WTC11 (cell line): ENCODE data around the gene KCNA2. TPM values are rescaled to one million over a fixed set of nuclear protein-coding genes. Genes with fewer than 3 reads are reported as not detected.

ENCODE experiments used
- ATAC-seq: fragments of 200-7000 bp; cut with Tn5 transposase; 2 replicates; pipeline ENCODE4 v1.10.0; 2021; ENCODE audit warnings: mild to moderate bottlenecking, moderate library complexity
- CTCF ChIA-PET: fragments of 300-600 bp; sonication (Branson Sonifier 250); formaldehyde crosslinking; loops from one replicate; lab custom pipeline; 2021; ENCODE audit warnings: antibody characterized with exemption; lab: Charles Lee
- POLR2A ChIA-PET: fragments of 350-600 bp; sonication (Branson Sonifier 250); formaldehyde crosslinking; loops from one replicate; lab custom pipeline; 2021; ENCODE audit warnings: antibody characterized with exemption; lab: Charles Lee
- DNase-seq: peaks from one replicate; pipeline ENCODE4 v3.0.0; 2021; ENCODE audit warnings: low spot score
- H3K27ac Mint-ChIP-seq: 2 replicates; pipeline ENCODE4 v1.8.0; 2021; ENCODE audit warnings: mixed read lengths
- H3K27me3 Mint-ChIP-seq: 2 replicates; pipeline ENCODE4 v1.8.0; 2021; ENCODE audit warnings: low read depth, mild to moderate bottlenecking, moderate library complexity, mixed read lengths
- H3K36me3 Mint-ChIP-seq: 2 replicates; pipeline ENCODE4 v1.8.0; 2021; ENCODE audit warnings: mixed read lengths
- H3K4me1 Mint-ChIP-seq: 2 replicates; pipeline ENCODE4 v1.8.0; 2022; ENCODE audit warnings: mixed read lengths
- H3K4me3 Mint-ChIP-seq: 2 replicates; pipeline ENCODE4 v1.8.0; 2021; ENCODE audit warnings: mild to moderate bottlenecking, moderate library complexity, mixed read lengths
- H3K9me3 Mint-ChIP-seq: 2 replicates; pipeline ENCODE4 v1.8.0; 2021; ENCODE audit warnings: mixed read lengths
- ELF4 ChIP-seq: sonication (generic); formaldehyde crosslinking; IDR thresholded peaks from 2 replicates; pipeline ENCODE4 v1.8.1; 2022; ENCODE audit warnings: low read depth, mild to moderate bottlenecking, moderate library complexity, missing genetic modification reagents
- EMX1 ChIP-seq: fragments of 250-450 bp; sonication (Bioruptor Pico); IDR thresholded peaks from 2 replicates; pipeline ENCODE4 v1.8.0; 2021; ENCODE audit warnings: mild to moderate bottlenecking
- ESRRA ChIP-seq: sonication (generic); formaldehyde crosslinking; IDR thresholded peaks from 2 replicates; pipeline ENCODE4 v1.8.1; 2022; ENCODE audit warnings: mild to moderate bottlenecking, missing genetic modification reagents, borderline replicate concordance
- FOXJ3 ChIP-seq: sonication (generic); formaldehyde crosslinking; IDR thresholded peaks from 2 replicates; pipeline ENCODE4 v1.9.0; 2021; ENCODE audit warnings: missing genetic modification reagents, mild to moderate bottlenecking, borderline replicate concordance
- FOXP1 ChIP-seq: sonication (generic); formaldehyde crosslinking; IDR thresholded peaks from 2 replicates; pipeline ENCODE4 v1.8.0; 2022; ENCODE audit warnings: missing genetic modification reagents, mild to moderate bottlenecking, moderate library complexity, borderline replicate concordance
- GTF2I ChIP-seq: fragments of 250-450 bp; sonication (Bioruptor Pico); conservative IDR thresholded peaks from 2 replicates; pipeline ENCODE4 v1.4.0; 2021; ENCODE audit warnings: mild to moderate bottlenecking
- NFE2L1 ChIP-seq: sonication (generic); formaldehyde crosslinking; IDR thresholded peaks from 2 replicates; pipeline ENCODE4 v1.8.1; 2023; ENCODE audit warnings: missing genetic modification reagents
- NFYB ChIP-seq: sonication (generic); formaldehyde crosslinking; conservative IDR thresholded peaks from 2 replicates; pipeline ENCODE4 v1.8.0; 2022; ENCODE audit warnings: low read depth, missing genetic modification reagents
- NR1H2 ChIP-seq: sonication (generic); formaldehyde crosslinking; IDR thresholded peaks from 2 replicates; pipeline ENCODE4 v1.9.0; 2021; ENCODE audit warnings: mild to moderate bottlenecking, moderate library complexity, missing genetic modification reagents
- SMAD4 ChIP-seq: sonication (generic); formaldehyde crosslinking; IDR thresholded peaks from 2 replicates; pipeline ENCODE4 v1.8.0; 2022; ENCODE audit warnings: mild to moderate bottlenecking, missing genetic modification reagents
- SP1 ChIP-seq: sonication (generic); formaldehyde crosslinking; conservative IDR thresholded peaks from 2 replicates; pipeline ENCODE4 v1.8.1; 2022; ENCODE audit warnings: missing genetic modification reagents
- TEAD1 ChIP-seq: sonication (generic); formaldehyde crosslinking; IDR thresholded peaks from 2 replicates; pipeline ENCODE4 v1.8.0; 2022; ENCODE audit warnings: mild to moderate bottlenecking, missing genetic modification reagents
- TEAD4 ChIP-seq: sonication (generic); formaldehyde crosslinking; IDR thresholded peaks from 2 replicates; pipeline ENCODE4 v1.8.0; 2022; ENCODE audit warnings: mild to moderate bottlenecking, missing genetic modification reagents
- ZBTB21 ChIP-seq: sonication (generic); formaldehyde crosslinking; IDR thresholded peaks from 2 replicates; pipeline ENCODE4 v1.8.1; 2023; ENCODE audit warnings: mild to moderate bottlenecking, missing genetic modification reagents, borderline replicate concordance
- ZNF317 ChIP-seq: sonication (generic); formaldehyde crosslinking; IDR thresholded peaks from 2 replicates; pipeline ENCODE4 v1.8.1; 2023; ENCODE audit warnings: low read depth, mild to moderate bottlenecking, moderate library complexity, missing genetic modification reagents, borderline replicate concordance
- total RNA-seq: library from RNA; stranded (reverse); gene quantifications from 3 replicates; pipeline ENCODE4 v1.2.3, GENCODE V29; 2021
- TF ChIP-seq, protein P1 (sequence below): sonication (generic); formaldehyde crosslinking; IDR thresholded peaks from 2 replicates; pipeline ENCODE4 v1.8.0; 2022; ENCODE audit warnings: mild to moderate bottlenecking, missing genetic modification reagents
- TF ChIP-seq, protein P2 (sequence below): sonication (generic); formaldehyde crosslinking; IDR thresholded peaks from 2 replicates; pipeline ENCODE4 v1.8.0; 2022; ENCODE audit warnings: mild to moderate bottlenecking, missing genetic modification reagents
- TF ChIP-seq, protein P3 (sequence below): sonication (generic); formaldehyde crosslinking; IDR thresholded peaks from 2 replicates; pipeline ENCODE4 v1.8.1; 2023; ENCODE audit warnings: mild to moderate bottlenecking, moderate library complexity, missing genetic modification reagents
- TF ChIP-seq, protein P4 (sequence below): fragments of 250-450 bp; sonication (Bioruptor Pico); IDR thresholded peaks from 2 replicates; pipeline ENCODE4 v2.1.2; 2022; ENCODE audit warnings: mild to moderate bottlenecking, moderate library complexity
- TF ChIP-seq, protein P5 (sequence below): sonication (generic); formaldehyde crosslinking; IDR thresholded peaks from 2 replicates; pipeline ENCODE4 v1.8.1; 2023; ENCODE audit warnings: mild to moderate bottlenecking, missing genetic modification reagents, moderate library complexity
- TF ChIP-seq, protein P6 (sequence below): sonication (generic); formaldehyde crosslinking; IDR thresholded peaks from 2 replicates; pipeline ENCODE4 v1.8.1; 2023; ENCODE audit warnings: mild to moderate bottlenecking, missing genetic modification reagents, moderate library complexity

KCNA2 gene
- total RNA-seq, 1 experiment from 2014 or later, result 0.50 TPM

DNA sequence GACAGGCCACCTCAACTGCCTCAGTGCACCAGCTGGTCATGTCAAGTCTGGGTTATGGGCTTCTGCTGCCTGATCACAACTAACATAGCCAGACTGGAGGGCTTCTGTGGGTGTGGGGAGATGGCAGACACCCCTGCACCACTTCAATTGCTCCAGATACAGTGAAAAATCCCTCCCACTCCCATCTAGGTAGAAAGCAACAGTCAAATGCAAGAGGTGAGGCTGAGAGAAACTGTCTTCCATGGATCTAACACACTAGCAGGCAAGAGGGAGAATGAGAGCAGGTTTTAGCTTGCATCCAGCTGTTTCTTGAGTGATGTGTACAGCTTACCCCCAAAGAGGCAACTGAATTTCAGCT lies 10.8 kb downstream of the KCNA2 start (continued):
- TF ChIP-seq FOXJ3, result no peak
- TF ChIP-seq, protein P1, sequence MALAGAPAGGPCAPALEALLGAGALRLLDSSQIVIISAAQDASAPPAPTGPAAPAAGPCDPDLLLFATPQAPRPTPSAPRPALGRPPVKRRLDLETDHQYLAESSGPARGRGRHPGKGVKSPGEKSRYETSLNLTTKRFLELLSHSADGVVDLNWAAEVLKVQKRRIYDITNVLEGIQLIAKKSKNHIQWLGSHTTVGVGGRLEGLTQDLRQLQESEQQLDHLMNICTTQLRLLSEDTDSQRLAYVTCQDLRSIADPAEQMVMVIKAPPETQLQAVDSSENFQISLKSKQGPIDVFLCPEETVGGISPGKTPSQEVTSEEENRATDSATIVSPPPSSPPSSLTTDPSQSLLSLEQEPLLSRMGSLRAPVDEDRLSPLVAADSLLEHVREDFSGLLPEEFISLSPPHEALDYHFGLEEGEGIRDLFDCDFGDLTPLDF (CRISPR knock-in tag), result no peak
- TF ChIP-seq, protein P2, sequence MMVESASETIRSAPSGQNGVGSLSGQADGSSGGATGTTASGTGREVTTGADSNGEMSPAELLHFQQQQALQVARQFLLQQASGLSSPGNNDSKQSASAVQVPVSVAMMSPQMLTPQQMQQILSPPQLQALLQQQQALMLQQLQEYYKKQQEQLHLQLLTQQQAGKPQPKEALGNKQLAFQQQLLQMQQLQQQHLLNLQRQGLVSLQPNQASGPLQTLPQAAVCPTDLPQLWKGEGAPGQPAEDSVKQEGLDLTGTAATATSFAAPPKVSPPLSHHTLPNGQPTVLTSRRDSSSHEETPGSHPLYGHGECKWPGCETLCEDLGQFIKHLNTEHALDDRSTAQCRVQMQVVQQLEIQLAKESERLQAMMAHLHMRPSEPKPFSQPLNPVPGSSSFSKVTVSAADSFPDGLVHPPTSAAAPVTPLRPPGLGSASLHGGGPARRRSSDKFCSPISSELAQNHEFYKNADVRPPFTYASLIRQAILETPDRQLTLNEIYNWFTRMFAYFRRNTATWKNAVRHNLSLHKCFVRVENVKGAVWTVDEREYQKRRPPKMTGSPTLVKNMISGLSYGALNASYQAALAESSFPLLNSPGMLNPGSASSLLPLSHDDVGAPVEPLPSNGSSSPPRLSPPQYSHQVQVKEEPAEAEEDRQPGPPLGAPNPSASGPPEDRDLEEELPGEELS (CRISPR knock-in tag), result no peak
- TF ChIP-seq ELF4 (CRISPR knock-in tag), result no peak
- TF ChIP-seq, all 79 proteins: peak for 0

DNA sequence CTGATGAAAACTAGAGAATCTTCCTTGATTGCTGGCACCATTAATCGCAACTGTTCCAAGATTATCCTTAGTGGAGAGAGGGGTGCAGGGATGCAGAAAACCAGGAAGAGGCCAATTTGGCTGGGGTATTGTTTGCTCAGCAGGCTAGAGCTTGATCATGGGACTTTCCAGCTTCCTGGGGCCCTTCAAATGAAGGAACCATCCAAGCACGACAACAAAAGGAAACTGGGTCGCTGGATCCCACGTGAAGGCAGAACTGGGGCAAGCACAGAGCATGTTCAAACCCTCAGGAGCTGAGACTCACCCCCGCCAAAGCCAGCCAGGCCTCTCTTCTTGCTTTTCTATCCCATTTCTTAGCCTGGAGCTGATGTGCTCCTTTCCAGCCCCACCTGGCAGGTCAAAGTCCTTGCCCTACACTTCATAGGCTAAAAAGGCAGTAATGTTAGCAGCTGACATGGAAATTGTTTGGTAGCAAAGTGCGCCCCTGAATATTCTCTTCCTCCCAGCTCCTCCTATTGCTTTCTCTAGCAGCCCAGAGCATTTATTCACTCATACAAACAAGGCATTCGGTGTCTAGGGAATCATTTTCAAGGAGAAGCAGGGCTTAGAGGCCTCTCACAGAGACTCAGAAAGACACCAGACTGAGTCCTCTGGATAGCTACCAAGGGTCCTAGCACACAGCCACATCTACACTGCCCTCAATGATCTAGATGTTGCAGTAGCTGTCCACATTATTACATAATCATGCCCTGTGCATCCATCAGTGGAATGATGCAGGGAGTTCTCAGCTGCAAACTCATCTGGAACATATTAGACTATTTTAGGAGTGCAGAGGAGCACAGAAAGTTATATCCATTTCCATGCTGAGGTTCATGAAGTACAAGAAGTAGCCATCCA lies 11.5 kb downstream of the KCNA2 start:
- DNase-seq (no peak), ATAC-seq (no peak)
- Mint-ChIP-seq H3K36me3 (no peaks in the 10 kb centered on the region), H3K4me1 (no peaks in the 10 kb centered on the region), H3K4me3 (no peak overlapping the region), H3K27me3 (peaks cover 18% of the 10 kb centered on the region), H3K9me3 (no peaks in the 10 kb centered on the region), H3K27ac (no peak overlapping the region)
- TF ChIP-seq TEAD1 (CRISPR knock-in tag), result no peak
- no peak for TF ChIP-seq EMX1
- TF ChIP-seq, protein P3, sequence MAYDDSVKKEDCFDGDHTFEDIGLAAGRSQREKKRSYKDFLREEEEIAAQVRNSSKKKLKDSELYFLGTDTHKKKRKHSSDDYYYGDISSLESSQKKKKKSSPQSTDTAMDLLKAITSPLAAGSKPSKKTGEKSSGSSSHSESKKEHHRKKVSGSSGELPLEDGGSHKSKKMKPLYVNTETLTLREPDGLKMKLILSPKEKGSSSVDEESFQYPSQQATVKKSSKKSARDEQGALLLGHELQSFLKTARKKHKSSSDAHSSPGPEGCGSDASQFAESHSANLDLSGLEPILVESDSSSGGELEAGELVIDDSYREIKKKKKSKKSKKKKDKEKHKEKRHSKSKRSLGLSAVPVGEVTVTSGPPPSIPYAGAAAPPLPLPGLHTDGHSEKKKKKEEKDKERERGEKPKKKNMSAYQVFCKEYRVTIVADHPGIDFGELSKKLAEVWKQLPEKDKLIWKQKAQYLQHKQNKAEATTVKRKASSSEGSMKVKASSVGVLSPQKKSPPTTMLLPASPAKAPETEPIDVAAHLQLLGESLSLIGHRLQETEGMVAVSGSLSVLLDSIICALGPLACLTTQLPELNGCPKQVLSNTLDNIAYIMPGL, result no peak
- no peak for TF ChIP-seq NR1H2 (CRISPR knock-in tag)
- TF ChIP-seq SP1 (CRISPR knock-in tag), result no peak
- TF ChIP-seq ZNF317, result no peak
- no peak for TF ChIP-seq ELF4 (CRISPR knock-in tag)
- no peak for TF ChIP-seq NFE2L1 (CRISPR knock-in tag)
- no peak for TF ChIP-seq GTF2I (CRISPR knock-in tag)
- TF ChIP-seq NFYB (CRISPR knock-in tag), result no peak
- TF ChIP-seq TEAD4 (CRISPR knock-in tag), result no peak
- TF ChIP-seq, protein P4, sequence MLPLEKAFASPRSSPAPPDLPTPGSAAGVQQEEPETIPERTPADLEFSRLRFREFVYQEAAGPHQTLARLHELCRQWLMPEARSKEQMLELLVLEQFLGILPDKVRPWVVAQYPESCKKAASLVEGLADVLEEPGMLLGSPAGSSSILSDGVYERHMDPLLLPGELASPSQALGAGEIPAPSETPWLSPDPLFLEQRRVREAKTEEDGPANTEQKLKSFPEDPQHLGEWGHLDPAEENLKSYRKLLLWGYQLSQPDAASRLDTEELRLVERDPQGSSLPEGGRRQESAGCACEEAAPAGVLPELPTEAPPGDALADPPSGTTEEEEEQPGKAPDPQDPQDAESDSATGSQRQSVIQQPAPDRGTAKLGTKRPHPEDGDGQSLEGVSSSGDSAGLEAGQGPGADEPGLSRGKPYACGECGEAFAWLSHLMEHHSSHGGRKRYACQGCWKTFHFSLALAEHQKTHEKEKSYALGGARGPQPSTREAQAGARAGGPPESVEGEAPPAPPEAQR (CRISPR knock-in tag), result no peak
- no peak for TF ChIP-seq ESRRA
- TF ChIP-seq, protein P5, sequence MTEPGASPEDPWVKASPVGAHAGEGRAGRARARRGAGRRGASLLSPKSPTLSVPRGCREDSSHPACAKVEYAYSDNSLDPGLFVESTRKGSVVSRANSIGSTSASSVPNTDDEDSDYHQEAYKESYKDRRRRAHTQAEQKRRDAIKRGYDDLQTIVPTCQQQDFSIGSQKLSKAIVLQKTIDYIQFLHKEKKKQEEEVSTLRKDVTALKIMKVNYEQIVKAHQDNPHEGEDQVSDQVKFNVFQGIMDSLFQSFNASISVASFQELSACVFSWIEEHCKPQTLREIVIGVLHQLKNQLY, result no peak
- no peak for TF ChIP-seq ZBTB21 (CRISPR knock-in tag)
- no peak for TF ChIP-seq FOXP1 (CRISPR knock-in tag)
- no peak for TF ChIP-seq SMAD4 (CRISPR knock-in tag)
- TF ChIP-seq, protein P6, sequence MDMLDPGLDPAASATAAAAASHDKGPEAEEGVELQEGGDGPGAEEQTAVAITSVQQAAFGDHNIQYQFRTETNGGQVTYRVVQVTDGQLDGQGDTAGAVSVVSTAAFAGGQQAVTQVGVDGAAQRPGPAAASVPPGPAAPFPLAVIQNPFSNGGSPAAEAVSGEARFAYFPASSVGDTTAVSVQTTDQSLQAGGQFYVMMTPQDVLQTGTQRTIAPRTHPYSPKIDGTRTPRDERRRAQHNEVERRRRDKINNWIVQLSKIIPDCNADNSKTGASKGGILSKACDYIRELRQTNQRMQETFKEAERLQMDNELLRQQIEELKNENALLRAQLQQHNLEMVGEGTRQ, result no peak
- ChIA-PET CTCF (interaction anchor here (1.0 to 2.2 kb wide), 5 partner anchors 11 to 99 kb away, joined by 4 to 6 read pairs (median 5); partner anchors contain the start of gene KCNA2), POLR2A (no interaction called here)
